Activated B cell treated with CpG ODN at 0.5 μM for 24 hours (primary cell): ENCODE data around the gene HOOK1. TPM values are rescaled to one million over a fixed set of nuclear protein-coding genes. Genes with fewer than 3 reads are reported as not detected.

Source experiments
- ATAC-seq: fragments of 200-7000 bp; cut with Tn5 transposase; one replicate; pipeline ENCODE4 v1.10.0; 2021; ENCODE audit warnings: low read depth, mild to moderate bottlenecking, moderate library complexity
- CTCF ChIA-PET: fragments of 350-600 bp; sonication (Branson Sonifier 250); formaldehyde crosslinking; loops from one replicate; lab custom pipeline; 2021; ENCODE audit warnings: antibody characterized with exemption; lab: Charles Lee
- POLR2A ChIA-PET: fragments of 350-600 bp; sonication (Branson Sonifier 250); formaldehyde crosslinking; loops from one replicate; lab custom pipeline; 2021; ENCODE audit warnings: antibody characterized with exemption; lab: Charles Lee
- DNase-seq: peaks from one replicate; pipeline ENCODE4 v3.0.0; 2022
- H3K27ac Mint-ChIP-seq: one replicate; pipeline ENCODE4 v1.8.0; 2020; ENCODE audit warnings: mixed read lengths
- H3K27me3 Mint-ChIP-seq: one replicate; pipeline ENCODE4 v1.8.0; 2021; ENCODE audit warnings: mixed read lengths
- H3K36me3 Mint-ChIP-seq: one replicate; pipeline ENCODE4 v1.8.0; 2021; ENCODE audit warnings: low read depth, mixed read lengths
- H3K4me1 Mint-ChIP-seq: one replicate; pipeline ENCODE4 v1.8.0; 2021; ENCODE audit warnings: mixed read lengths
- H3K4me3 Mint-ChIP-seq: one replicate; pipeline ENCODE4 v1.8.0; 2020; ENCODE audit warnings: mild to moderate bottlenecking, mixed read lengths
- H3K9me3 Mint-ChIP-seq: one replicate; pipeline ENCODE4 v1.8.0; 2020; ENCODE audit warnings: mixed read lengths
- CTCF ChIP-seq: fragments of 200-600 bp; IDR thresholded peaks from one replicate; pipeline ENCODE4 v1.8.0; 2022; ENCODE audit warnings: antibody characterized with exemption, mild to moderate bottlenecking
- intact Hi-C: fragments of 100-400 bp; cut with micrococcal nuclease; formaldehyde crosslinking; loops from one replicate; pipeline ENCODE4 v1.15.1; 2024
- total RNA-seq: library from RNA; stranded (reverse); gene quantifications from 2 replicates; pipeline ENCODE4 v1.2.3, GENCODE V29; 2022

Gene HOOK1
- total RNA-seq, 1 donor from 2014 or later, result 11.5 TPM

- no peak for DNase-seq
- no peaks in the 10 kb centered on the region for H3K4me1 Mint-ChIP-seq
- TF ChIP-seq CTCF, result no peak
- H3K4me3 Mint-ChIP-seq, result no peak overlapping the region
- ATAC-seq, result no peak
- CTCF ChIA-PET, result no interaction called here
- H3K27me3 Mint-ChIP-seq, result peaks cover 1% of the 10 kb centered on the region
- peaks cover 10% of the 10 kb centered on the region for H3K9me3 Mint-ChIP-seq
- H3K36me3 Mint-ChIP-seq, result no peaks in the 10 kb centered on the region
- H3K27ac Mint-ChIP-seq, result no peak overlapping the region
- intact Hi-C loops, result no loop called here
- POLR2A ChIA-PET, result no interaction called here
These were observed 78.4 kb downstream of the HOOK1 start for GRCh38 chr1:59892841-59893811.

- ATAC-seq, result no peak
- Mint-ChIP-seq H3K4me1 (no peaks in the 10 kb centered on the region), H3K9me3 (no peaks in the 10 kb centered on the region), H3K27me3 (no peaks in the 10 kb centered on the region), H3K36me3 (no peaks in the 10 kb centered on the region), H3K4me3 (no peak overlapping the region), H3K27ac (no peak overlapping the region)
- intact Hi-C loops, result no loop called here
- no peak for DNase-seq
- TF ChIP-seq CTCF, result no peak
- ChIA-PET CTCF (no interaction called here), POLR2A (no interaction called here)
These were observed 82.4 kb downstream of the HOOK1 start for GRCh38 chr1:59897165-59897564.

GRCh38 chr1:59898927-59899326 lies 84.2 kb downstream of the HOOK1 start:
- Mint-ChIP-seq H3K27ac (no peak overlapping the region), H3K4me3 (no peak overlapping the region), H3K9me3 (no peaks in the 10 kb centered on the region), H3K4me1 (peaks cover 3% of the 10 kb centered on the region), H3K36me3 (no peaks in the 10 kb centered on the region), H3K27me3 (no peaks in the 10 kb centered on the region)
- ATAC-seq, result no peak
- CTCF ChIA-PET, result no interaction called here
- POLR2A ChIA-PET, result no interaction called here
- no peak for TF ChIP-seq CTCF
- DNase-seq, result no peak
- intact Hi-C loops, result no loop called here

GRCh38 chr1:59900640-59901039 lies 85.9 kb downstream of the HOOK1 start:
- ChIA-PET CTCF (no interaction called here), POLR2A (no interaction called here)
- Mint-ChIP-seq H3K27me3 (no peaks in the 10 kb centered on the region), H3K27ac (no peak overlapping the region), H3K4me3 (no peak overlapping the region), H3K36me3 (no peaks in the 10 kb centered on the region), H3K9me3 (no peaks in the 10 kb centered on the region), H3K4me1 (peaks cover 3% of the 10 kb centered on the region)
- intact Hi-C loops, result no loop called here
- TF ChIP-seq CTCF, result no peak
- DNase-seq (no peak), ATAC-seq (no peak)

- no peak for ATAC-seq
- no peak overlapping the region for H3K27ac Mint-ChIP-seq
These were observed 87.1 kb downstream of the HOOK1 start for GRCh38 chr1:59901770-59902388.

More at GRCh38 chr1:59901770-59902388, 87.1 kb downstream of the HOOK1 start:
- no peak overlapping the region for H3K4me3 Mint-ChIP-seq
- CTCF ChIA-PET, result interaction anchor here (0.6 to 2.3 kb wide), 2 partner anchors 45 to 1950 kb away, joined by 4 to 27 read pairs; no protein-coding TSS in a partner anchor
- H3K9me3 Mint-ChIP-seq, result no peaks in the 10 kb centered on the region
- no peak for TF ChIP-seq CTCF
- H3K4me1 Mint-ChIP-seq, result peaks cover 3% of the 10 kb centered on the region
- DNase-seq, result no peak
- H3K27me3 Mint-ChIP-seq, result no peaks in the 10 kb centered on the region
- POLR2A ChIA-PET, result no interaction called here
- intact Hi-C loops, result no loop called here
- no peaks in the 10 kb centered on the region for H3K36me3 Mint-ChIP-seq
